HG03097 (cell line): ENCODE measurements around the gene ATIC.

Experiments
- ATAC-seq: cut with Tn5 transposase; IDR thresholded peaks from one replicate; pipeline ENCODE4 v1.9.1; 2021; ENCODE audit not compliant: unreplicated experiment, low FRiP score

Gene ATIC

GRCh38 chr2:215374002-215374401, 62.1 kb downstream of the ATIC start:
- no peak for ATAC-seq

GRCh38 chr2:215374642-215375466, 63.0 kb downstream of the ATIC start:
- ATAC-seq, result no peak

GRCh38 chr2:215375467-215375830, 63.6 kb downstream of the ATIC start:
- no peak for ATAC-seq

GRCh38 chr2:215376103-215376780, 64.4 kb downstream of the ATIC start:
- no peak for ATAC-seq

- no peak for ATAC-seq
Observed at GRCh38 chr2:215377283-215377682, 65.4 kb downstream of the ATIC start.

- no peak for ATAC-seq
Observed at GRCh38 chr2:215378045-215378444, 66.2 kb downstream of the ATIC start.

- no peak for ATAC-seq
Observed at GRCh38 chr2:215379039-215379438, 67.2 kb downstream of the ATIC start.

GRCh38 chr2:215379948-215380347, 68.1 kb downstream of the ATIC start:
- ATAC-seq, result no peak

GRCh38 chr2:215380699-215381098, 68.8 kb downstream of the ATIC start:
- no peak for ATAC-seq

- ATAC-seq, result no peak
Observed at GRCh38 chr2:215382011-215382410, 70.2 kb downstream of the ATIC start.

GRCh38 chr2:215382480-215382879, 70.6 kb downstream of the ATIC start:
- no peak for ATAC-seq

- ATAC-seq, result no peak
Observed at GRCh38 chr2:215383652-215384279, 71.9 kb downstream of the ATIC start.

- ATAC-seq, result no peak
Observed at GRCh38 chr2:215384710-215385109, 72.9 kb downstream of the ATIC start.

- no peak for ATAC-seq
Observed at GRCh38 chr2:215386566-215386965, 74.7 kb downstream of the ATIC start.

- no peak for ATAC-seq
Observed at GRCh38 chr2:215388002-215388728, 76.3 kb downstream of the ATIC start.

GRCh38 chr2:215390550-215390913, 78.7 kb downstream of the ATIC start:
- no peak for ATAC-seq

GRCh38 chr2:215391531-215391930, 79.7 kb downstream of the ATIC start:
- no peak for ATAC-seq

GRCh38 chr2:215392164-215392563, 80.3 kb downstream of the ATIC start:
- no peak for ATAC-seq

GRCh38 chr2:215392687-215393270, 80.9 kb downstream of the ATIC start:
- ATAC-seq, result no peak

GRCh38 chr2:215394102-215394805, 82.4 kb downstream of the ATIC start:
- no peak for ATAC-seq
